ENCODE data around the gene ANTXR1.

Gene ANTXR1

DNA sequence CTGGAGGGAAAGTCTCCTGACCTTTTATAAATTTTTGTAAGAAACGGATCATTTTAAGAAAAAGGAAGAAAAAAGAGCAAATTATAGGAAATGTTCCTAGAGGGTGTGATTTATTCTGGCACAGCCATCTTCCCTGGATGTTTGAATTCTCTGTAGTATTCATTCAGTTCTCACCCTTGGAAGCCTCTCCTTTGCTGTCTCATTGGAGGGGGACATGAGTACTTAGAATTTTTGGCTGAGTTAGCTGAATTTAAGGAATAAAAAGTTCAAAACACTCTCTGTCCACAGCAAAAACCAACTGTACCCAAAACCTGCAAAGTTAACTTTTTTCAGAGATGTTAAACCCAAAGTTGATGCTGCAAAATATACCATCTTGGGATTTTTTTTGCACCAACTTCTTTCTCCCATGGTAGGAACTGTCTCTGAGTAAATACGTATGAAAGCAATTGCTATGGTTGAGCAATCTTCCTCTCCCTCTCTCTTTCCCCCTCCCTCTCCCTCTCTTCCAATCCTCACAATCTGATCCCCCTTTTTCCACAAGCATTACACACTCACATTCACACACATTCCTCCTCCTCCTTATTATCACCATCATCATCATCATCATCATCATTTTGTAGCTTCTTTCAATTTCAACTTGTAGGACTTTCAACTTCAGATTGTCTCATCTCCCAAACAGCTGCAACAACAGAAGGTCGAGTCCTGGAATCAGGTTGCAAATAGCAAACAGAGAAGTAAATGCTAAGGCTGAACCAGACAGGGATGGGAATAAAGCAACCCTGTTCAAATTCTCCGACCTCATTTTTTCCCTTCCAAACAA lies 190.4 kb downstream of the ANTXR1 start:
- in situ Hi-C loops (cut with HindIII; ENCODE audit: low pct_unique_long_range_greater_than_20kb, low sequenced_read_pairs), result no loop called here
- DNase-seq (ENCODE audit: low read depth in 1 of 2, low spot score in 1 of 2), result no peak
- no peak for TF ChIP-seq JUND (IDR thresholded peaks at IDR 0.05; ENCODE audit: low read depth)

DNA sequence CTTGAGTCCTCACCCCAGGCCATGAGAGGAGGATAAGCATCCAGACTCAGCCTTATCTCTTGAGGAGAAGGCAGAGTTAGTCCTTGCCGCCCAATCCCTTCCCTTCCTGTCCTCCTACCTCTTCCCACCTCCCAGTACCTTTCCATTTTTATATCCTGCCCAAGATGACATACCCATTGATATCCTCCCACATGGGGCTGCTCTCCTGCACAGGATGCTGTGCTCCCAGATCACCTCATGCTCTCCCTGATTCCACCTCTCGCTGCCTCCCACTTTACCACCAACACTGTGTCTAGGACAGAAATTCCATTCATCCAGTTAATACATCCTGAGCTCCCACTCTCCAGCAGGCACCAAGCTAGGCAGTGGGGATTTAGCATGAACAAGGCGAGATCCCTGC lies 191.7 kb downstream of the ANTXR1 start:
- DNase-seq (ENCODE audit: low read depth in 1 of 2, low spot score in 1 of 2), result no peak
- no peak for TF ChIP-seq JUND (IDR thresholded peaks at IDR 0.05; ENCODE audit: low read depth)
- in situ Hi-C loops (cut with HindIII; ENCODE audit: low pct_unique_long_range_greater_than_20kb, low sequenced_read_pairs), result no loop called here

DNA sequence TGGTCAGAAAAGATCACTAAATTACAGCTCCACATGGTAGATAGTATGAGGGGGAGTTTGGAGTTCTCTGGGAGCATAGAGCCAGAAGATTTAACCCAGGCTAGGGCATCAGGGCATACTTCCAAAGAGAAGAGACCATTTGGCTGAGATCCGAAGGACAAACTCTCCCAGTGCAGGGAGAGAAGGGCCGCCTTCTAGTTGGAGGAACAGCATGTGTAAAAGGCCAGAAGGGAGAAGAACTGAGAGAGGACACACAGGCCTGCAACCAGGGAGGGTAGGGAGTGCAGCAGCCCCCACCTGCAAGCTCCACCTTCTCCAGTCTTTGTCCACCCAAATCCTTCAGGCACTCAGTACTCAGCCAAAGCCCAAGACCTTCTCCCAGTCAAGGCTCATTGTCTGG lies 192.1 kb downstream of the ANTXR1 start:
- in situ Hi-C loops (cut with HindIII; ENCODE audit: low pct_unique_long_range_greater_than_20kb, low sequenced_read_pairs), result no loop called here
- no peak for DNase-seq (ENCODE audit: low read depth in 1 of 2, low spot score in 1 of 2)
- no peak for TF ChIP-seq JUND (IDR thresholded peaks at IDR 0.05; ENCODE audit: low read depth)

DNA sequence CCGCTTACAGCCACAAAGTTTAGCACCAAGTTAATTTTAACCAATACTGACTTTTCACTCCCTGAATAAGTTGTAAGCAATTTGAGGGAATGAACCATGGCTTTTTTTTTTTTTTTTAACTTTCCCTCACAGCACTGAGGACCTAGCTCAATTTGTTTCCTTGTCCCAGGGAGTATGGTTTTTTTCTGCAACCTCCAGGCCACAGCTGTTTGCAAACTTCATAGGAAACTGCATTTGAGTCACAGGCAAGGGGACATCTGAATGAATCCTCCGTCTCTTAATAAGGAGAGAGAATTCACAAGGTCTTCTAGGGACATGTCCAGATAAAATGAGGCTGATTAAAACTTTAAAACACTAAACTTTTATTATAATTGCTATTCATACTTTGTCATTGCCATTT lies 192.5 kb downstream of the ANTXR1 start:
- in situ Hi-C loops (cut with HindIII; ENCODE audit: low pct_unique_long_range_greater_than_20kb, low sequenced_read_pairs), result no loop called here
- DNase-seq (ENCODE audit: low read depth in 1 of 2, low spot score in 1 of 2), result no peak
- no peak for TF ChIP-seq JUND (IDR thresholded peaks at IDR 0.05; ENCODE audit: low read depth)

GRCh38 chr2:69208023-69208595 lies 195.1 kb downstream of the ANTXR1 start:
- in situ Hi-C loops (cut with HindIII; ENCODE audit: low pct_unique_long_range_greater_than_20kb, low sequenced_read_pairs), result no loop called here
- DNase-seq (ENCODE audit: low read depth in 1 of 2, low spot score in 1 of 2), result no peak
- TF ChIP-seq JUND (IDR thresholded peaks at IDR 0.05; ENCODE audit: low read depth), result no peak

DNA sequence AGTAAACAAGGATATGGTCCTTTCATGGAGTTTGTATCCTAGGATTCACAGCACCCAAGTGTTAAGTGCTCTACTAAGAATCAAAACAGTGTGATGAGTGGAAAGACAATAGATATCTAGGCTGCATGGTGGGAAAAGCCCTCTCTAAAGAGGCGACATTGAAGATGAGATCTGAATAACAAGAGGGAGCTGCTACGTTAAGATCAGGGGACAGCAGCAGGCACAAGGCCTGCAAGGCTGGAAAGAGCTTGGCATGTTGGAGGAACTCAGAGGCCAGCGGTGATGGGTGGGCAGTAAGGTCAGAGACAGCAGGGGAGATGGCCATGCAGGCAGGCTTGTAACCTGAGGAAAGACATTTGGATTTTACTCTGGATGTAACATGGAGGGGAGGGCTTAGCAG lies 196.5 kb downstream of the ANTXR1 start:
- TF ChIP-seq JUND (IDR thresholded peaks at IDR 0.05; ENCODE audit: low read depth), result no peak
- in situ Hi-C loops (cut with HindIII; ENCODE audit: low pct_unique_long_range_greater_than_20kb, low sequenced_read_pairs), result no loop called here
- DNase-seq (ENCODE audit: low read depth in 1 of 2, low spot score in 1 of 2), result no peak

- DNase-seq (ENCODE audit: low read depth in 1 of 2, low spot score in 1 of 2), result no peak
- TF ChIP-seq JUND (IDR thresholded peaks at IDR 0.05; ENCODE audit: low read depth), result no peak
- in situ Hi-C loops (cut with HindIII; ENCODE audit: low pct_unique_long_range_greater_than_20kb, low sequenced_read_pairs), result no loop called here
Measured at GRCh38 chr2:69210385-69210784, 197.4 kb downstream of the ANTXR1 start.

- in situ Hi-C loops (cut with HindIII; ENCODE audit: low pct_unique_long_range_greater_than_20kb, low sequenced_read_pairs), result no loop called here
- no peak for DNase-seq (ENCODE audit: low read depth in 1 of 2, low spot score in 1 of 2)
- no peak for TF ChIP-seq JUND (IDR thresholded peaks at IDR 0.05; ENCODE audit: low read depth)
Measured at GRCh38 chr2:69211048-69211447, 198.1 kb downstream of the ANTXR1 start.

DNA sequence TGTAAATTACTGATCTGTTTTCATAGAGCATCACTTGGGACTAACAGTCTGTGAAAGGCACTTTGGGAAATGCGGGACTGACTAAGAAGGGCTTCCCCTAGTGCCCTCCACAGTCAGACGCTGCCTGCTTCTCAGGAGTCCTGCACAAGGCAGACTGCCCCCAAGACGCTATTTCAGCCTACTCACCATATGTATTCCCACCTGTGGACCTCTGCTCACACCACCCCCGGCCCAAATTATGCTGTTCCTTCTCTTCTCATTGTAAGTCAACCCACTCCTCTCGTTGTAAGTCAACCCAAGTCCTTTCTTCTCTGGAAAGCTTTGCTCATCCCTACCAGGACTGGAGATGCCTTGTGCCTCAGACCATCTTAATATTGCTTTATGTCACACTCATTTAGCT lies 198.7 kb downstream of the ANTXR1 start:
- DNase-seq (ENCODE audit: low read depth in 1 of 2, low spot score in 1 of 2), result no peak
- in situ Hi-C loops (cut with HindIII; ENCODE audit: low pct_unique_long_range_greater_than_20kb, low sequenced_read_pairs), result no loop called here
- TF ChIP-seq JUND (IDR thresholded peaks at IDR 0.05; ENCODE audit: low read depth), result no peak

DNA sequence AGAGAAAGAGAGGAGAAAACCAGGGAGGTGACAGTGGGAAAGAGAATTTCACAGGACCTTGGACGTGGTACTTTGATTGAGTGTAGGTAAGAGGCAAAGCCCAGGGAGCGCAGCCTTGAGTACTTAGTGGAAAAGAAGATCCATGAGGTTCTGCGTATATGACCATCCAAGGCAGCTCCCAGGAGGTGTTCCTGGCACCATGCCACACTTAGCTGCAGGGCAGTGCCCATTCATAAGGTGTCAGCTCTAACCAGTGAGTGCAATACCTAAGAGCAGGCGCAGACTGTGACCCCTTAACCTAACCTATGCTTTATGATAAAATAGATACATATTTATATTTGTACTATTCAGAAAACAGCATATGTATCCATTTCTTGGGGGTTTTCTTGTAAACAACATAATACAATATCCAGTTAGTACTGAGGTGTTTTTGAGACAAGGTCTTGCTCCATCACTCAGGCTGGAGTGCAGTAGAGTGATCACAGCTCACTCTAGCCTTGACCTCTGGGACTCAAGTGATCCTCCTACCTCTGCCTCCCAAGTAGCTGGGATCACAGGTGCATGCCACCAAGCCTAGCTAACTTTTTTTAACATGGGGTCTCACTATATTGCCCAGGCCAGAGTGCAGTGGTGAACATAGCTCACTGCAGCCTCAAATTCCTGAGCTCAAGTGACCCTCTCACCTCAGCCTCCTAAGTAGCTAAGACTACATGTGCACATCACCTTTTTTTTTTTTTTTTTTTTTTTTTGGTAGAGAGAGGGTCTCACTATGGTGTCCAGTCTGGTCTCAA lies 199.5 kb downstream of the ANTXR1 start:
- DNase-seq (ENCODE audit: low read depth in 1 of 2, low spot score in 1 of 2), result no peak
- no peak for TF ChIP-seq JUND (IDR thresholded peaks at IDR 0.05; ENCODE audit: low read depth)
- in situ Hi-C loops (cut with HindIII; ENCODE audit: low pct_unique_long_range_greater_than_20kb, low sequenced_read_pairs), result no loop called here

DNA sequence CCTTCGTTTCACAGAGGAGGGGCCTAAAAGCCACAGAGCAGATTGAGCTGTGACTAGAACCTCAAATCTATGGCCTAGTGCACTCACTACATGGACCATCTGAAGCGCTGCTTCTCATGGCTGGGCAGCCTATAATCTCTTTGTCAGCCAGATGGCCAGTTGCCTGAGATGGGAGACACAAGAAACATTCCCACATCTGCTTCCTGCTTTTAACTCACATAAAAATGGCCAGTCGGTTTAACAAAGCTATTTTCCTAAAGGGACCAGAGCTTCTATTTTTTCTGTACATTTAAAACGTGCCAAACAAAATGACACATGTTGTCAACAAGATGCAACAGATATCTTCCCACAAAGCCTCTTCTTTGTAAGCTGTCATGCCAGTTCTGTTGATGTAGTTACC lies 200.2 kb downstream of the ANTXR1 start:
- in situ Hi-C loops (cut with HindIII; ENCODE audit: low pct_unique_long_range_greater_than_20kb, low sequenced_read_pairs), result no loop called here
- DNase-seq (ENCODE audit: low read depth in 1 of 2, low spot score in 1 of 2), result no peak
- no peak for TF ChIP-seq JUND (IDR thresholded peaks at IDR 0.05; ENCODE audit: low read depth)

- DNase-seq (ENCODE audit: low read depth in 1 of 2, low spot score in 1 of 2), result no peak
- TF ChIP-seq JUND (IDR thresholded peaks at IDR 0.05; ENCODE audit: low read depth), result no peak
- in situ Hi-C loops (cut with HindIII; ENCODE audit: low pct_unique_long_range_greater_than_20kb, low sequenced_read_pairs), result no loop called here
Measured at GRCh38 chr2:69213782-69214181, 200.8 kb downstream of the ANTXR1 start.

GRCh38 chr2:69214898-69215297 lies 201.9 kb downstream of the ANTXR1 start:
- TF ChIP-seq JUND (IDR thresholded peaks at IDR 0.05; ENCODE audit: low read depth), result no peak
- in situ Hi-C loops (cut with HindIII; ENCODE audit: low pct_unique_long_range_greater_than_20kb, low sequenced_read_pairs), result no loop called here
- DNase-seq (ENCODE audit: low read depth in 1 of 2, low spot score in 1 of 2), result no peak
